Activated CD8-positive, alpha-beta memory T cell treated with anti-CD3 and anti-CD28 coated beads for 36 hours (primary cell): ENCODE measurements around the gene MOB1A. TPM values are rescaled to one million over a fixed set of nuclear protein-coding genes. Genes with fewer than 3 reads are reported as not detected.

Experiments used
- CTCF ChIA-PET: fragments of 350-600 bp; sonication (Branson Sonifier 250); formaldehyde crosslinking; loops from one replicate; lab custom pipeline; 2021; ENCODE audit warnings: antibody characterized with exemption; lab: Charles Lee
- POLR2A ChIA-PET: fragments of 350-600 bp; sonication (Branson Sonifier 250); formaldehyde crosslinking; loops from one replicate; lab custom pipeline; 2021; ENCODE audit warnings: antibody characterized with exemption; lab: Charles Lee
- total RNA-seq, 2 experiments: library from RNA; stranded (reverse); gene quantifications; one replicate each; pipeline ENCODE4 v1.2.3, GENCODE V29; 2021

MOB1A gene
- total RNA-seq, 2 experiments from 2014 or later: 157 to 164 TPM

DNA sequence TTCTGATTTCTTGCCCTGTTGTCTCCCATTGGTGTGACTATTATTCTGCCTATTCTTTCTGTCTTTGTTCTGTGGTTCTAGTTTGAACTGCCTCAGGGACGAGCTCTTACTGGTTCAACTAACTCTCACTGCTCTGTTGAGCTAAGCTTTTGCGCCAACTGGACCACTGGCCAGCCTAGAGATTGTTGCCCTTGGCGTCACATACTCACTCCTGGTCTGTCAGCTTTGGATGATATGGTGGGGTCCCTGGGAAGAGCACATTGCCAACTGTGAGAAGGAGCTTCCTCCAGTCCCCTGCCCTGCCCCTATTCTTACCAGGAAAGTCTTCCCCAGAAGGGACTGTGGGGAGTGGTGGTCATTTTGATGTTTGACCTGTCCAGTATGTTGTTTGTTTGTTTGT, 25.8 kb upstream of the MOB1A start:
- ChIA-PET POLR2A (interaction anchor here (0.6 to 1.8 kb wide), 3 partner anchors 20 to 26 kb away, joined by 3 to 14 read pairs (median 4); partner anchors contain the start of gene MOB1A), CTCF (interaction anchor here (3.0 kb wide), 1 partner anchor 26 kb away, joined by 10 read pairs; the partner anchor contains the start of gene MOB1A)

DNA sequence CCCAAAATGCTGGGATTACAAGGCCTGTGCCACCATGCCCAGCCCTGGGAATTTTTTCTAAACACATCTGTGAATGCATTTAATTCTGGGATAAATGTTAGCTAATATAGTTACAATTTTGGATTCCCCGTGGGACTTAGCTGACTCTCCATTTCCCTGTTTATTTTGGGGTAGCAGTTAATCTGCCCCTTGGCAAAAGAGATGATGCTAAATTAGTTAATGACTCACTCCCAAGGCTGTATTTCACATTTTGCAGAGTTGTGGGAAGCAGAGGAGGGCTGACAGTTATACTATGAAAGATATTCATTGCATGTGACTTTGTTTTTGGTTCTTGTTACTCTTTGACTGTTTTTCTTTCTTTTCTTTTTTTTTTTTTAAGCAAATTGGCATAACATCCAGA, 22.9 kb upstream of the MOB1A start:
- CTCF ChIA-PET: no interaction called here
- POLR2A ChIA-PET: interaction anchor here (0.7 kb wide), 1 partner anchor 24 kb away, joined by 5 read pairs; no protein-coding TSS in a partner anchor

DNA sequence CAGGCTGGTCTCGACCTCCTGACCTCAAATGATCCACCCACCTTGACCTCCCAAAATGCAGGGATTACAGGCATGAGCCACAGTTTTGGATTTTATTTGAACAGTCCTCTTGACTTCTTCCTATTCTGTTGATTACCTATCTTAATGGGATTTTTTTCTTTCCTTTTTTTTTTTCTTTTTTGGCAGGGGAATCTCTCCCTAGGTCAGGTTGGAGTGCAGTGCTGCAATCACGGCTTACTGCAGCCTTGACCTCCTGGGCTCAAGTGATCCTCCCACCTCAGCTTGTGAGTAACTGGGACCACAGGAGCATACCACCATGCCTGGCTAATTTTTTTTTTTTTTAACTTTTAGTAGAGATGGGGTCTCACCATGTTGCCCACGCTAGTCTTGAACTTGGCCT, 22.5 kb upstream of the MOB1A start:
- CTCF ChIA-PET: no interaction called here

DNA sequence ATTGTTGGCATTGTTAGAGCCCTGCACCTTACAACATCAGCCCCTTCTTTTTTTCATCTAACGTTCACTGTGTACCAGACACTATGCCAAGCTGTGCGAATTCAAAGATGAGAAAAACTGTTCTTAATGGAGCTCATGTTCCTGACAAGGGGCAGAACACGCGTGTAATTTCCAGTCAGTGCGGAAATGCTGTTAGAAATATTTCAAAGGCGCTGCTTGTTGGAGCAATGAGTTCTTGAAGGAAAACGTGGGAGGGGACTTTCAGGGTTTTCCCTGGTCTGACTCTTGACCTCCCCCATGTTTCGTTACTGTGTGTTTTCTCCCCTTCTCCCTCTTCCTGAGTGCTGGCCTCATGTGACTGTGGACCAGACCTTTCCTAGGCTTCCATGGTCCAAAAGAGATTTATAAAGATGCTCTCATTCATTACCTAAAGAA, 21.2 kb upstream of the MOB1A start:
- ChIA-PET CTCF (interaction anchor here (0.6 to 2.6 kb wide), 7 partner anchors 17 to 52 kb away, joined by 3 to 23 read pairs (median 3); partner anchors contain the start of genes BOLA3 and MOB1A), POLR2A (interaction anchor here (0.6 to 3.8 kb wide), 6 partner anchors 8 to 330 kb away, joined by 3 to 51 read pairs (median 6); partner anchors contain the start of gene MOB1A)

More for the DNA sequence above, 22.5 kb upstream of the MOB1A start:
- POLR2A ChIA-PET: interaction anchor here (0.7 to 3.8 kb wide), 2 partner anchors 23 kb away, joined by 5 to 51 read pairs; partner anchors contain the start of gene MOB1A

DNA sequence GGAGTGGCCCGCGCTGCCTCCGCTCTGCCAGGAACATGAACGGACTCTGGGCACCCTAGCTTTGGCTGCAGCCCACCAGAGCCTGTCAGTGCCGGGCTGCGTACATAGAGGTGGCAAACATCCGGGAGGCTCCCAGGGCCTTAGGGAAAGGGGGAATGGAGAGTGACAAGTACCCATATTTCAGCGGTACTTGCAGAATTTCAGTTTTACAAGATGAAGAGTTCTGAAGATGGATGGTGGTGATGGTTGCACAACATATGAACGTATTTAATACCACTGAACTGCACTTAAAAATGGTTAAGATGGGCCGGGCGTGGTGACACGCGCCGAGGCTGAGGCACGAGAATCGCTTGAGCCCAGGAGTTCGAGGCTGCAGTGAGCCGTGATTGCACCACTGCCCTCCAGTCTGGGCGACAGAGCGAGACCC, 20.6 kb upstream of the MOB1A start:
- ChIA-PET POLR2A (interaction anchor here (0.6 to 3.8 kb wide), 8 partner anchors 8 to 331 kb away, joined by 3 to 51 read pairs (median 4); partner anchors contain the start of gene MOB1A), CTCF (interaction anchor here (0.6 to 2.6 kb wide), 8 partner anchors 17 to 192 kb away, joined by 3 to 23 read pairs (median 3); partner anchors contain the start of genes BOLA3 and MOB1A)

DNA sequence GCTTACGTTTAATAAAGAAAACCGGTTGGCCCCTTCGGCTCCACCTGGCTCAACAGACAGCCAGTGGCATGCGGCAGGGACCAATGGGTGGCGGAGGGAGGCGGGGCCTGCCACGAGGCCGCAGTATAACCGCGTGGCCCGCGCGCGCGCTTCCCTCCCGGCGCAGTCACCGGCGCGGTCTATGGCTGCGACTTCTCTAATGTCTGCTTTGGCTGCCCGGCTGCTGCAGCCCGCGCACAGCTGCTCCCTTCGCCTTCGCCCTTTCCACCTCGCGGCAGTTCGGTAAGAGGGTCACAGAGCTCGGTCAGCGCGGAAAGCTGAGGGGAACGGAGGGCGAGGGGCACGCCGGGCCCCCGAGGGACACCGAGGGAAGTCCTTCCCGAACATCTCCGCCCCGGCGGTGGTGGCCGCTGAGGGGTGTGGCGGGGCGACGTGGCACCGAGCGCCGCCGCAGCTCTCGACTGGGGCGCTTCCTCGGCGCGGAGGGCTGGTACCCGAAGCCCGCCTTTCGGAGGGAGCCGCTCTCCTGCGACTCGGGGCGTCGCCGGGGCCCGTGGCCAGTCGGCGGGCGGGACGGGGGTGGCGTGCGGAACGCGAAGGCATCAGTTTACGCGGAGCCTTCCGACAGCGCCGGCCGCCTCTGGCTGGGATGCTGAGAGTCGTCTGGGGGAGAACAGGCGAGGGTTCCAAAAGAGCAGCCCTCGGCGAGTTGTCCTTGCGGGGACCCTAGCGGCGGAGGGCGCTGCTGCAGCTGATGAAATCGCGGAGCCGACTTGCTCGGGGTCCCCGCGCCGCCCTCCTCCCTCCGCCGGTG, 20.0 kb upstream of the MOB1A start, which contains the start of gene MTHFD2:
Gene MTHFD2 (plus strand): TSS at position 155 of the 814 bp plus-strand sequence. CDS start 27 bp downstream, at position 182.
- POLR2A ChIA-PET: interaction anchor here (0.5 to 3.8 kb wide), 7 partner anchors 9 to 51 kb away, joined by 3 to 51 read pairs (median 3); partner anchors contain the start of gene MOB1A
- CTCF ChIA-PET: interaction anchor here (0.7 to 2.6 kb wide), 5 partner anchors 17 to 193 kb away, joined by 3 to 23 read pairs (median 3); partner anchors contain the start of gene MOB1A

DNA sequence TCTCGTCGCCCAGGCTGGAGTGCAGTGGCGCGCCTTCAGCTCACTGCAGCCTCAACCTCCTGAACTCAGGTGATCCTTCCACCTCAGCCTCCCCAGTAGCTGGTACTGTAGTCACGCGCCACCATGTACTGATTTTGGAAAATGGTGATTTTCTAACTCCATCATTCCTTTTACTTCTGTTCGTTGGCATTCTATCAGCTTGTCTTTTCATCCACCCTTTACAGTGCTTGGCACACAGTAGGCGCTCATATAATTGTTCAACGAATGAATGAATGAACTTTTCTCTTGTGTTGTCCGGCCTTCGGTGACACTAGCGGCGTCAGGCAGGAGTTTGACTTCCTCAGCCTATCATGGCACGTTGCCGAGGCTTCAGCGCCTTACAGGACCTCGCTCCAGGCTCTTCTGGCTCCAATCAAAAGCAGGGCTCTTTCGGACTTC, 19.4 kb upstream of the MOB1A start:
- POLR2A ChIA-PET: interaction anchor here (0.5 to 3.8 kb wide), 7 partner anchors 10 to 51 kb away, joined by 3 to 51 read pairs (median 3); partner anchors contain the start of gene MOB1A
- CTCF ChIA-PET: interaction anchor here (0.7 to 2.6 kb wide), 2 partner anchors 19 to 194 kb away, joined by 3 to 23 read pairs; partner anchors contain the start of gene MOB1A

DNA sequence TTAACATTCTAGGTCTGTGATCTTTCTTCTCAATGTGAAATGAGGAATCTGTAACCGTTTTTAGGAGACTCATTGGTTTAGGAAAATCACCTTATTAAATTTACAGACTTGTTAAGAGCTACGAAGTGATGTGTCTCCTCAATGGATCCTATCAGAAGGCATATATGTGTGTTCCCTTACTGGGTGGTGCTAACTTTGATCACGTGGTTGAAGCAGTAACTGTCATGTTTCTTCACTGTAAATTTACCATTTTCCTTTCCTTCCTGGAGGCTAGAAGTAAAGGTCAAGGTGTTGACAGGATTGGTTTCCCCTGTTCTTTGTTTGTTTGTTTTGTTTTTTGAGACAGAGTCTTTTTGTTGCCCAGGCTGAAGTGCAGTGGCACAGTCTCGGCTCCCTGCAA, 18.4 kb upstream of the MOB1A start:
- POLR2A ChIA-PET: interaction anchor here (1.0 kb wide), 1 partner anchor 19 kb away, joined by 3 read pairs; no protein-coding TSS in a partner anchor
- CTCF ChIA-PET: interaction anchor here (0.8 kb wide), 1 partner anchor 18 kb away, joined by 3 read pairs; the partner anchor contains the start of gene MOB1A

DNA sequence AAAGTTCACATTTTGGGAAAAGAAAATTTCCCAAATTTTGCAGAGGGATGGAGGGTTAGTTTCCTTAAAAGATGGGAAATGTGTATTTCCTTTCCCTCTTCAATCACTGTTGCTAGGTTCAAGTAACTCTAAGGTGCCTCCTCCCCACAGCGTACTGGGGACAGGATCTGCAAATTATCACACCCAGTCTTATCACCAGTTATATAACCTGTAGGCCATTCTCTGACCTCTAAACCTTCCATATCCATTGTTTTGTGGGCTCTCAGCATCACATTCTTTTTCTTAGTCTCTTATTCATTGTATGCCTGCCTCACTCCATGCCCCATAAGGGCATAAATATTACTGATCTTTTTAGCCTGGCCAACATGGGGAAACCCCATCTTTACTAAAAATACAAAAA, 16.1 kb upstream of the MOB1A start:
- POLR2A ChIA-PET: no interaction called here
- CTCF ChIA-PET: no interaction called here

DNA sequence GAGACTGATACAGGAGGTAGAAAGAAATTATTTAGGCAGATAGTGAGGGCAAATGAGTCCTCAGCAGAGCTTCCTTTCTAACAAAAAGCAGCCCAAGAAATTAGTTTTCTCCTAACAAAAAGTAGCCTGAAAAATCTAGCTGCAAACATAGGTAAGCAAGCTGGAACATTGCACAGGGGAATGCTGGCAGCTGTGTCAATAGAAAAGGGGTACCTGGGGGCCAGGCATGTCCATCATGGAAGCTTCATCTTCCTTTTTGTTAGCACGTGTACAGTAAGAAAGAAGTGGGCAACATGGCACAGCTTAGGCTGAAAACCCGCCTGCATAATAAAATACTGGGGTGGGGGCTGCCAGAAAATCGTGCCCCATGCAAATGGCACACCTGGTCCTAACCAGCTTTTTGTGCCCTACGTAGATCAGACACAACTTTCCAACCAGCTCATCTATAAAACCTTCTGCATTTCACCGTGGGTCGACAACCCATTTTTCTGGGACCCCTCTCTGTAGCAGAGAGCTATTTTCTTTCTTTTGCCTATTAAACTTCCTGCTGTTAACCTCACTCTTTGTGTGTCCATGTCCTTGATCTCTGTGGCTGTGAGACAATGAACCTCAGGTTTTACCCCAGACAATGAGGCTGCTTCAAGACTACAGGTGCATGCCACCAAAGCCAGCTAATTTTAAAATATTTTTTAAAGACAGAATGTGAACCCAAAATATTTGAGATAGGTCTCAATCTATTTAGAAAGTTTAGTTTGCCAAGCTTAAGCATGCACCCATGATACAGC, 13.1 kb upstream of the MOB1A start:
- CTCF ChIA-PET: interaction anchor here (1.9 kb wide), 1 partner anchor 13 kb away, joined by 7 read pairs; the partner anchor contains the start of gene MOB1A
- POLR2A ChIA-PET: interaction anchor here (1.2 kb wide), 1 partner anchor 13 kb away, joined by 4 read pairs; the partner anchor contains the start of gene MOB1A

DNA sequence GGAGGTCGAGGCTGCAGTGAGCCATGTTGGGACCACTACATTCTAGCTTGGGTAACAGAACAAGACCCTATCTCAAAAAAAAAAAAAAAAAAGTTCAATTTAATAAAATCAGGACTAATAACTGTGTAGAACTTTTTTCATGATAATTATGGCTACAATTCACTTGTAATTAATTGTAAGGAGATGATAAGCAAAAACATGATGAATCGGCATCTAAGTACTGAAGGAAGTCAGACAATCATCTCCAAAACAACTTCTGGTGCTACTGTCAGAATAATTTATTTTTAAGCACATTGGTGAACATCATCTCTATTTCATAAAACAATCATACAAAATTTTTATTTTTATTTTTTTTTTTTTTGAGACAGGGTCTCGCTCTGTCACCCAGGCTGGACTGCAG, 10.0 kb upstream of the MOB1A start:
- POLR2A ChIA-PET: no interaction called here

DNA sequence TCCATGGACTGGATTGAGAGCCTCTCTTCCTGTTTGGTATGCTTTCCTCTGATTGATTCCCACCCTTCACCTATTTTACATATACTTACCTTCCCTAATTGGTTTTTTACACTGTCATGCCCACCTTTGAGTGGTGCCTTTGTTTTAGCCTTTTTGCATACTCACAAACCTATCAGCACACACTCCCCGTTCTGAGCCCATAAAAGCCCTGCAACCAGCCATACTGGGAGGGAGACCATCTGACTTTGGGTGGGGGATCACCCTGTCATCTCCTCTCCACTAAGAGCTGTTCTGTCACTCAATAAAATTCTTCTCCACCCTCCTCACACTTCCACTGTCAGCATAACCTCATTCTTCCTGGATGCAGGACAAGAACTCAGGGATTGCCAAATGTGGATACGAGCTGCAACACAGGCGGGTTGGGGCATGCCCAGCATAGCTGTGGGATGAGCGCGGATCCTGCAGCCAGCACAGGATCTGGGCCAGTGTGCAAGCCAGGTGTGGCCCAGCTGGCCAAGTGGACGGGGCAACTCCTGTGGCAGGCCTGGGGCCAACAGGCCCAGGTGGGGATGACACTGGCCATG, 9.4 kb upstream of the MOB1A start:
- ChIA-PET CTCF (interaction anchor here (1.6 kb wide), 1 partner anchor 10 kb away, joined by 5 read pairs; the partner anchor contains the start of gene MOB1A), POLR2A (no interaction called here)

More for the DNA sequence above, 10.0 kb upstream of the MOB1A start:
- CTCF ChIA-PET: no interaction called here

DNA sequence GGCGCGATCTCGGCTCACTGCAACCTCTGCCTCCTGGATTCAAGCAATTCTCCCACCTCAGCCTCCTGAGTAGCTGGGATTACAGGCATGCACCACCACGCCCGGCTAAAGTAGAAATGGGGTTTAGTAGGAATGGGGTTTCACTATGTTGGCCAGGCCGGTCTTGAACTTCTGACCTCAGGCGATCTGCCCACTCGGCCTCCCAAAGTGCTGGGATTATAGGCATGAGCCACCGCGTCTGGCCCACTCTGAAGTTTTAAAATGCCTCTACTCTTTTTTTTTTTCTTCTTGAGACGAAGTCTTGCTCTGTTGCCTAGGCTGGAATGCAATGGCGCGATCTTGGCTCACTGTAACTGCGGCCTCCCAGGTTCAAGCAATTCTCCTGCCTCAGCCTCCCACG, 8.0 kb upstream of the MOB1A start:
- POLR2A ChIA-PET: interaction anchor here (0.7 kb wide), 2 partner anchors 145 to 218 kb away, joined by 3 read pairs; no protein-coding TSS in a partner anchor
- CTCF ChIA-PET: interaction anchor here (1.6 kb wide), 1 partner anchor 8 kb away, joined by 5 read pairs; the partner anchor contains the start of gene MOB1A

DNA sequence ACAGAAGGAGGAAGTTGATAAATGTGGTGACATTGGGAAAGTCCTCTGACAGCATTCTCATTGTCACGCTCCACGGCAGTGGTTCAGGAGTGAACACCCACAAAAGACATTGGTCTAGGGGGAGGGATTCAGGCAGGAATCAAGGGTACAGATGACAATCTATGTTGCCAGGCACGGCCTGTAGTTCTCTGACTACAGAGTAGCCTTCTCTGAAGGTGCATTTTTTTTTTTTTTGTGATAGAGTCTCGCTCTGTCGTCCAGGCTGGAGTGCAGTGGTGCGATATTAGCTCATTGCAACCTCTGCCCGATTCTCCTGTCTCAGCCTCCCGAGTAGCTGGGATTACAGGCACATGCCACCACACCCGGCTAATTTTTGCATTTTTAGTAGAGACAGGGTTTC, 7.4 kb upstream of the MOB1A start:
- ChIA-PET POLR2A (interaction anchor here (0.6 to 0.7 kb wide), 2 partner anchors 53 to 218 kb away, joined by 3 read pairs; no protein-coding TSS in a partner anchor), CTCF (interaction anchor here (1.6 kb wide), 1 partner anchor 8 kb away, joined by 5 read pairs; the partner anchor contains the start of gene MOB1A)

DNA sequence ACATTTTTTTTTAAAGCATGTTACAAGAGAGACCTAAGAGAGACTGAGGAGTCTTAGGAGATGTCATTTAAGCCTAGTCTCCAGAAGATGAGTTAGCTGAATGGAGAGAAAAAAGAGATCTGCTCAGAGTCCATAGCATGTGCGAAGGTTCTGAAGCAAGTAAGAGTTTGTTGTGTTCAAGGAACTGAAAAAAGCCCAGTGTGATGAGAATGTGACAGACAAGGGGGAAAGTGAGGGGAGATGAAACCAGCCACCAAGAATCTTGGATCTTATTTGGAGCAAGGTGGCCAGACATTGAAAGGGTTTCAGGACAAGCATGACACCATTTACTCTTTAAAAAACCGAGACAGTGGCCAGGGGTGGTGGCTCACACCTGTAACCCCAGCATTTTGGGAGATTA, 5.2 kb upstream of the MOB1A start:
- ChIA-PET POLR2A (no interaction called here), CTCF (no interaction called here)

DNA sequence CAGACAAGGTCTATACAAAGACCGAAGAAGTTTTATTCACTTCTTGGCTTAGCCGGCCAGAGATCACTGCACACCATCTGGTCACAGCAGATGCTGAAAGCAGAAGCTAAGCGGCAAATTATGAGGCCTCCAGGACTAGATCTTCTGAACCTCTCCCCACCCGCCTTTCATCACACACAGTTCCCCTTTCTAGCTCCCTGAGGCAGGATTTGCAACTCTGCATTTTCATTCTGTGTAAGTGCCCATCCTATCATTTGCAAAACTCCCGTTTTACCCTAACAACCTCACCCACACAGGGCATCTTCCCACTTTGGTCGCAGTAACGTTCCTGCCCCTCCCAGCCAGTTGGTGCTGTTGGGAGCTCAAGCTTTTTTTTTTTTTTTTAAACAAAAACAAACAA, 3.1 kb upstream of the MOB1A start:
- CTCF ChIA-PET: interaction anchor here (0.6 to 1.2 kb wide), 3 partner anchors 14 to 21 kb away, joined by 3 to 4 read pairs (median 4); no protein-coding TSS in a partner anchor
- POLR2A ChIA-PET: interaction anchor here (1.3 kb wide), 1 partner anchor 17 kb away, joined by 4 read pairs; the partner anchor contains the start of gene MTHFD2
